NCI-H446 (cell line): ENCODE data around the gene GJE1.
"Not testable (repeated sequence)": the region's sequence is repeated elsewhere in the genome, so short reads cannot be mapped to it uniquely, and the experiment has no call there.

Experiments used
- DNase-seq, 2 experiments: peaks; one replicate each; lab custom pipeline; 2025; lab: John Stamatoyannopoulos, UW

GJE1 gene

GRCh38 chr6:142132625-142133024 is at the start of gene GJE1:
TSS of gene GJE1 (plus strand) at chr6:142132925. CDS start at chr6:142133159, 234 bp downstream.
- DNase-seq, result no peak

- DNase-seq, result no peak
Measured at GRCh38 chr6:142087950-142088857, 44.5 kb upstream of the GJE1 start.

- no peak for DNase-seq
Measured at GRCh38 chr6:142088858-142089216, 43.9 kb upstream of the GJE1 start.

- DNase-seq, result not testable (repeated sequence)
Measured at GRCh38 chr6:142104820-142105219, 27.9 kb upstream of the GJE1 start.

- not testable (repeated sequence) for DNase-seq
Measured at GRCh38 chr6:142110820-142111219, 21.9 kb upstream of the GJE1 start.

- peak; percentile 20 to 67 for DNase-seq
Measured at GRCh38 chr6:142112451-142113061, 20.2 kb upstream of the GJE1 start.

GRCh38 chr6:142117366-142117765 is 15.4 kb upstream of the GJE1 start:
- no peak for DNase-seq

GRCh38 chr6:142118328-142118727 is 14.4 kb upstream of the GJE1 start:
- no peak for DNase-seq

- no peak for DNase-seq
Measured at GRCh38 chr6:142118925-142119324, 13.8 kb upstream of the GJE1 start.

GRCh38 chr6:142121342-142121741 is 11.4 kb upstream of the GJE1 start:
- DNase-seq, result no peak

- no peak for DNase-seq
Measured at GRCh38 chr6:142130814-142131213, 1.9 kb upstream of the GJE1 start.

GRCh38 chr6:142138876-142139275 is 6.2 kb downstream of the GJE1 start:
- no peak for DNase-seq

- not testable (repeated sequence) for DNase-seq
Measured at GRCh38 chr6:142141531-142141930, 8.8 kb downstream of the GJE1 start.

- peak; percentile 93 to 97 for DNase-seq
Measured at GRCh38 chr6:142146828-142147662, 14.3 kb downstream of the GJE1 start, which contains the start of the genes NMBR and VTA1. TSS of gene NMBR (minus strand) at chr6:142147122. CDS start at chr6:142088658, 58,464 bp downstream. TSS of gene VTA1 (plus strand) at chr6:142147263. CDS start at chr6:142147288, 25 bp downstream.

GRCh38 chr6:142152746-142153145 is 20.0 kb downstream of the GJE1 start:
- DNase-seq, result no peak

GRCh38 chr6:142153196-142153595 is 20.5 kb downstream of the GJE1 start:
- no peak for DNase-seq

- no peak for DNase-seq
Measured at GRCh38 chr6:142154336-142154735, 21.6 kb downstream of the GJE1 start.

GRCh38 chr6:142155091-142155490 is 22.4 kb downstream of the GJE1 start:
- no peak for DNase-seq

GRCh38 chr6:142155895-142156757 is 23.4 kb downstream of the GJE1 start:
- DNase-seq, result peak in 1 of 2 experiments; percentile 1

- DNase-seq, result not testable (repeated sequence)
Measured at GRCh38 chr6:142156758-142157068, 24.0 kb downstream of the GJE1 start.

GRCh38 chr6:142162780-142163179 is 30.1 kb downstream of the GJE1 start:
- no peak for DNase-seq
